Endothelial cell of umbilical vein (primary cell): ENCODE measurements around the gene CDH11. TPM values are rescaled to one million over a fixed set of nuclear protein-coding genes. Genes with fewer than 3 reads are reported as not detected.

ENCODE experiments used
- BruUV-seq: library from RNA; stranded (reverse); fragments of 400-500 nt; replicated peaks from 2 replicates; lab custom pipeline; 2021; lab: Mats Ljungman, UMichigan
- CTCF ChIA-PET: fragments of 300-600, 350-600 bp; sonication (Branson Sonifier 250); formaldehyde crosslinking; loops from one replicate; lab custom pipeline; 2021; ENCODE audit warnings: antibody characterized with exemption, inconsistent platforms; lab: Charles Lee
- POLR2A ChIA-PET: fragments of 300-600, 350-600 bp; sonication (Branson Sonifier 250); formaldehyde crosslinking; loops from one replicate; lab custom pipeline; 2021; ENCODE audit warnings: antibody characterized with exemption, inconsistent platforms; lab: Charles Lee
- DNase-seq: peaks from one replicate; pipeline ENCODE4 v3.0.0-alpha.2; 2011; ENCODE audit warnings: low read depth, low spot score
- FAIRE-seq: peaks from 2 replicates; lab custom pipeline; 2011; peaks lifted over from hg19 to GRCh38; lab: Jason Lieb, UNC
- H2AFZ ChIP-seq: 2 replicates; pipeline ENCODE4 v1.6.0; 2012; ENCODE audit warnings: low read depth, low read length, control low read depth, inconsistent platforms
- H3K27ac ChIP-seq: 2 replicates; pipeline ENCODE4 v1.5.1; 2011; ENCODE audit warnings: low read depth, mild to moderate bottlenecking, control low read depth, low read length, moderate library complexity; ENCODE audit not compliant: insufficient read depth
- H3K27me3 ChIP-seq, 2 experiments: 2 replicates each; pipeline versions ENCODE4 v1.6.0 to v1.6.1; 2011; ENCODE audit warnings: low read length in 2 of 2, mixed read lengths in 1 of 2; ENCODE audit not compliant: control insufficient read depth in 2 of 2, insufficient read depth in 2 of 2
- H3K36me3 ChIP-seq, 2 experiments: 2 replicates in 1 of 2; 3 replicates in 1 of 2; pipeline ENCODE4 v1.5.1; 2011; ENCODE audit warnings: low read length in 2 of 2, mild to moderate bottlenecking in 1 of 2, moderate library complexity in 1 of 2; ENCODE audit not compliant: control insufficient read depth in 2 of 2, insufficient read depth in 2 of 2; ENCODE audit errors: extremely low read depth in 1 of 2
- H3K4me1 ChIP-seq: 3 replicates; pipeline ENCODE4 v1.5.1; 2011; ENCODE audit warnings: mild to moderate bottlenecking, low read length; ENCODE audit not compliant: control insufficient read depth, insufficient read depth; ENCODE audit errors: extremely low read depth
- H3K4me2 ChIP-seq: 2 replicates; pipeline ENCODE4 v1.6.1; 2011; ENCODE audit warnings: low read length, control low read depth, mixed read lengths; ENCODE audit not compliant: insufficient read depth
- H3K4me3 ChIP-seq, 3 experiments: fragments of 200-600 bp in 1 of 3; sonication (generic), shearing (Covaris generic) in 1 of 3; replicated peaks in 1 of 3; 2 replicates each; pipeline ENCODE4 v1.5.1; 2011 to 2016; ENCODE audit warnings: control low read depth in 3 of 3, low read length in 3 of 3, mild to moderate bottlenecking in 2 of 3, inconsistent platforms in 1 of 3, low read depth in 1 of 3, moderate library complexity in 1 of 3; ENCODE audit not compliant: insufficient read depth in 1 of 3
- H3K79me2 ChIP-seq: 2 replicates; pipeline ENCODE4 v1.6.0; 2012; ENCODE audit warnings: low read length, inconsistent platforms; ENCODE audit not compliant: control insufficient read depth, insufficient read depth
- H3K9ac ChIP-seq: replicated peaks from 2 replicates; pipeline ENCODE3; 2011; ENCODE audit warnings: low read length, control low read depth; ENCODE audit not compliant: insufficient read depth; ENCODE audit errors: extremely low read depth
- H3K9me1 ChIP-seq: replicated peaks from 3 replicates; pipeline ENCODE4 v1.6.0; 2011; ENCODE audit warnings: mild to moderate bottlenecking, low read length; ENCODE audit not compliant: control insufficient read depth, insufficient read depth; ENCODE audit errors: extremely low read depth
- H3K9me3 ChIP-seq: replicated peaks from 2 replicates; pipeline ENCODE4 v1.5.1; 2012; ENCODE audit warnings: low read length, inconsistent platforms; ENCODE audit not compliant: control insufficient read depth, insufficient read depth
- H4K20me1 ChIP-seq: replicated peaks from 2 replicates; pipeline ENCODE3; 2011; ENCODE audit warnings: mild to moderate bottlenecking, low read length; ENCODE audit not compliant: control insufficient read depth, insufficient read depth; ENCODE audit errors: extremely low read depth
- CTCF ChIP-seq, 2 donors: IDR thresholded peaks; 1 replicate in 1 of 2; 2 replicates in 1 of 2; pipeline ENCODE4 v1.5.1; 2011; ENCODE audit warnings: low read length in 2 of 2, mild to moderate bottlenecking in 2 of 2, moderate library complexity in 2 of 2, control low read depth in 1 of 2, inconsistent platforms in 1 of 2, low read depth in 1 of 2; ENCODE audit not compliant: insufficient read depth in 1 of 2; ENCODE audit errors: extremely low read depth in 1 of 2
- EZH2 ChIP-seq: IDR thresholded peaks from 2 replicates; pipeline ENCODE4 v1.6.1; 2012; ENCODE audit warnings: borderline replicate concordance, low read depth, mild to moderate bottlenecking, moderate library complexity, low read length, inconsistent platforms; ENCODE audit not compliant: severe bottlenecking
- FOS ChIP-seq: IDR thresholded peaks from 2 replicates; pipeline ENCODE4 v1.6.1; 2011; ENCODE audit warnings: mild to moderate bottlenecking, low read length, moderate library complexity, borderline replicate concordance; ENCODE audit not compliant: insufficient read depth
- GATA2 ChIP-seq: IDR thresholded peaks from 2 replicates; pipeline ENCODE4 v1.7.0; 2011; ENCODE audit warnings: low read depth, mild to moderate bottlenecking, moderate library complexity, mixed read lengths, low read length; ENCODE audit not compliant: insufficient read length, insufficient read depth
- JUN ChIP-seq: IDR thresholded peaks from 2 replicates; pipeline ENCODE4 v1.6.1; 2011; ENCODE audit warnings: borderline replicate concordance, low read depth; ENCODE audit not compliant: insufficient read length, insufficient read depth
- MAX ChIP-seq: IDR thresholded peaks from 2 replicates; pipeline ENCODE4 v1.6.1; 2011; ENCODE audit not compliant: insufficient read depth, insufficient read length
- MYC ChIP-seq: IDR thresholded peaks from one replicate; pipeline ENCODE4 v1.6.1; 2011; ENCODE audit warnings: mild to moderate bottlenecking, low read depth, low read length
- POLR2A ChIP-seq: IDR thresholded peaks from 2 replicates; pipeline ENCODE4 v1.6.1; 2012; ENCODE audit warnings: low read depth, mild to moderate bottlenecking, control low read depth, low read length
- POLR2AphosphoS5 ChIP-seq: IDR thresholded peaks from 2 replicates; pipeline ENCODE4 v1.6.1; 2012; ENCODE audit warnings: low read depth, mild to moderate bottlenecking, control low read depth, low read length, moderate library complexity; ENCODE audit not compliant: insufficient read depth
- dilution Hi-C: fragments of 300-500 bp; cut with MboI; formaldehyde crosslinking; loops from one replicate; pipeline ENCODE4 v1.15.0; 2019; ENCODE audit warnings: low sequenced_read_pairs; ENCODE audit not compliant: extremely low pct_ligation_motif_present
- intact Hi-C: fragments of 100-400 bp; cut with micrococcal nuclease; formaldehyde crosslinking; loops from one replicate; pipeline ENCODE4 v1.10.0; 2022
- polyA plus RNA-seq, 4 experiments: library from polyadenylated mRNA; depleted of rRNA in 3 of 4; stranded (reverse) in 3 of 4; unstranded in 1 of 4; fragments of >200 nt; gene quantifications; 2 replicates each; pipeline versions ENCODE4 v1.2.1 to v1.2.3, GENCODE V29; 2011 to 2012; ENCODE audit warnings: missing spikeins in 1 of 4
- total RNA-seq: library from RNA; stranded (reverse); gene quantifications from 2 replicates; pipeline ENCODE4 v1.2.3, GENCODE V29; 2021

Gene CDH11
- total and polyA plus RNA-seq, 2 donors (not counting 3 experiments of a cell fraction or from before 2014, with no cell fraction given) = 30.4 to 32.7 TPM

GRCh38 chr16:64907844-64908243 is 214.0 kb downstream of the CDH11 start:
- dilution Hi-C loops (no loop called here), intact Hi-C loops (no loop called here)
- no peaks in the 10 kb centered on the region for H3K9me3 ChIP-seq
- no peaks in the 10 kb centered on the region for H3K4me1 ChIP-seq
- no peaks in the 10 kb centered on the region for H3K36me3 ChIP-seq
- H3K4me2 ChIP-seq = no peak overlapping the region
- BruUV-seq = no TSS peak
- no peaks in the 10 kb centered on the region for H3K9me1 ChIP-seq
- no peaks in the 10 kb centered on the region for H3K27me3 ChIP-seq
- no peak overlapping the region for H3K9ac ChIP-seq
- no peaks in the 10 kb centered on the region for H4K20me1 ChIP-seq
- H3K4me3 ChIP-seq = no peak overlapping the region
- DNase-seq = no peak
- H3K79me2 ChIP-seq = no peaks in the 10 kb centered on the region
- ChIA-PET CTCF (no interaction called here), POLR2A (no interaction called here)
- no peak for FAIRE-seq
- H2AFZ ChIP-seq = no peak overlapping the region
- H3K27ac ChIP-seq = no peak overlapping the region
- TF ChIP-seq FOS (no peak), MYC (no peak), CTCF (IDR thresholded peaks at IDR 0.05; ENCODE audit: extremely low read depth in 1 of 2, insufficient read depth in 1 of 2, low read depth in 1 of 2, low read length in 2 of 2) (no peak), POLR2AphosphoS5 (no peak), POLR2A (no peak), EZH2 (no peak), MAX (no peak), JUN (no peak), GATA2 (no peak)
